AML-193 (cell line): Measurements from ENCODE around the gene PDE6B.
"Not testable (repeated sequence)": the region's sequence is repeated elsewhere in the genome, so short reads cannot be mapped to it uniquely, and the experiment has no call there.

ENCODE experiments used
- DNase-seq, 2 experiments: peaks; one replicate each; lab custom pipeline; 2025; lab: John Stamatoyannopoulos, UW

The PDE6B gene

GRCh38 chr4:622071-622995, 3.0 kb upstream of the PDE6B start:
- DNase-seq, result no peak

GRCh38 chr4:622996-623913, 2.1 kb upstream of the PDE6B start:
- no peak for DNase-seq

GRCh38 chr4:623914-624566, 1.3 kb upstream of the PDE6B start:
- no peak for DNase-seq

GRCh38 chr4:625631-626161, 323 bp downstream of the PDE6B start:
- no peak for DNase-seq

- DNase-seq, result no peak
Measured at GRCh38 chr4:626201-627091, 1.1 kb downstream of the PDE6B start.

- no peak for DNase-seq
Measured at GRCh38 chr4:627347-628125, 2.2 kb downstream of the PDE6B start.

- DNase-seq, result no peak
Measured at GRCh38 chr4:628311-628741, 3.0 kb downstream of the PDE6B start.

- DNase-seq, result no peak
Measured at GRCh38 chr4:628821-629635, 3.7 kb downstream of the PDE6B start.

GRCh38 chr4:629636-629914, 4.2 kb downstream of the PDE6B start:
- DNase-seq, result no peak

GRCh38 chr4:629915-630641, 4.7 kb downstream of the PDE6B start:
- DNase-seq, result no peak

- DNase-seq, result no peak
Measured at GRCh38 chr4:630656-631055, 5.3 kb downstream of the PDE6B start.

GRCh38 chr4:632196-632790, 6.9 kb downstream of the PDE6B start:
- DNase-seq, result no peak

- no peak for DNase-seq
Measured at GRCh38 chr4:632926-633325, 7.6 kb downstream of the PDE6B start.

GRCh38 chr4:633406-633805, 8.0 kb downstream of the PDE6B start:
- no peak for DNase-seq

GRCh38 chr4:633976-634598, 8.7 kb downstream of the PDE6B start:
- no peak for DNase-seq

- DNase-seq, result no peak
Measured at GRCh38 chr4:634599-634985, 9.2 kb downstream of the PDE6B start.

- not testable (repeated sequence) for DNase-seq
Measured at GRCh38 chr4:635066-635835, 9.9 kb downstream of the PDE6B start.
